Measurements from ENCODE around the gene M6PR. TPM values are rescaled to one million over a fixed set of nuclear protein-coding genes. Genes with fewer than 3 reads are reported as not detected.
A peak's percentile ranks its signal among the peaks of the same experiment; 100 is the strongest.

The M6PR gene
- polyA plus RNA-seq (ENCODE audit: low read depth in 6 of 6): 100 to 1,000 TPM; 170 to 267 (median 192) TPM

GRCh38 chr12:8949342-8950220, at the start of gene M6PR:
Gene M6PR (minus strand): TSS chr12:8949645. CDS start chr12:8946404, 3,241 bp downstream.
- Mint-ChIP-seq H3K9me3 (peaks cover 0 to 5% (median 0%) of the 10 kb centered on the region in 7 donors), H3K4me1 (peaks cover 26 to 52% (median 48%) of the 10 kb centered on the region in 3 donors), H3K36me3 (peaks cover 7 to 9% of the 10 kb centered on the region in 2 donors), H3K4me3 (peak within 1 kb of the TSS; percentile 93 to 100 (median 98)), H3K27me3 (no peaks in the 10 kb centered on the region), H3K27ac (peak within 1 kb of the TSS; percentile 91 to 99 (median 98))
- peak; percentile 89 for DNase-seq
- peak; percentile 85 to 86 for ATAC-seq (ENCODE audit: low read depth in 2 of 2)

GRCh38 chr12:8996682-8997405, 47.4 kb upstream of the M6PR start:
- Mint-ChIP-seq H3K4me1 (no peaks in the 10 kb centered on the region), H3K36me3 (peaks cover 0 to 4% of the 10 kb centered on the region in 2 donors), H3K27me3 (no peaks in the 10 kb centered on the region), H3K9me3 (no peaks in the 10 kb centered on the region), H3K27ac (no peak overlapping the region), H3K4me3 (no peak overlapping the region)
- DNase-seq: no peak
- ATAC-seq (ENCODE audit: low read depth in 2 of 2): no peak

GRCh38 chr12:8995021-8995775, 45.8 kb upstream of the M6PR start:
- Mint-ChIP-seq H3K36me3 (peaks cover 0 to 4% of the 10 kb centered on the region in 2 donors), H3K4me1 (no peaks in the 10 kb centered on the region), H3K27me3 (no peaks in the 10 kb centered on the region), H3K4me3 (no peak overlapping the region), H3K27ac (no peak overlapping the region), H3K9me3 (no peaks in the 10 kb centered on the region)
- DNase-seq (no peak), ATAC-seq (ENCODE audit: low read depth in 2 of 2) (no peak)

DNA sequence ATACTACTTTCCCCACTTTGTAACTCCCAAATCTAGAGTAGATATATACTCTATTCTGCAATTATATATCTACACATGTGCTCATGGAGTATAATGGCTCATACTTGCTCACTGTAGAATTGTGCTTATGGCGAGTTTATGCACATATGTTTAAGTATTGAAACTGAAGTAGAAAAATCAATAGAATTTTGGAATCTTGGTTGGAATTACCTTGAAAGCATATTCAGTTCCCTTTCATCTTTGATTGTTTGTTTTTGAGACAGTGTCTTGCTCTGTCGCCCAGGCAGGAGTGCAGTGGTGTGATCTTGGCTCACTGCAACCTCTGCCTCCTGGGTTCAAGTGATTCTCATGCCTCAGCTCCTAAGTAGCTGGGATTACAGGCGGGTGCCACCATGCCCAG, 44.4 kb upstream of the M6PR start:
- Mint-ChIP-seq H3K27me3 (no peaks in the 10 kb centered on the region), H3K4me1 (peaks cover 5 to 11% (median 7%) of the 10 kb centered on the region in 3 donors), H3K36me3 (no peaks in the 10 kb centered on the region), H3K27ac (no peak overlapping the region), H3K4me3 (no peak overlapping the region), H3K9me3 (no peaks in the 10 kb centered on the region)
- no peak for ATAC-seq (ENCODE audit: low read depth in 2 of 2)
- no peak for DNase-seq

GRCh38 chr12:8991371-8992345, 42.2 kb upstream of the M6PR start:
- DNase-seq (no peak), ATAC-seq (ENCODE audit: low read depth in 2 of 2) (no peak)
- no peaks in the 10 kb centered on the region for H3K36me3 Mint-ChIP-seq
- no peak overlapping the region for H3K27ac Mint-ChIP-seq
- no peak overlapping the region for H3K4me3 Mint-ChIP-seq
- H3K9me3 Mint-ChIP-seq: no peaks in the 10 kb centered on the region
- no peaks in the 10 kb centered on the region for H3K27me3 Mint-ChIP-seq
- peaks cover 7 to 18% (median 9%) of the 10 kb centered on the region in 3 donors for H3K4me1 Mint-ChIP-seq

- peak; percentile 12 for DNase-seq
- no peaks in the 10 kb centered on the region for H3K36me3 Mint-ChIP-seq
- peak within 1 kb of the TSS in 4 of 6 donors; percentile 1 to 63 (median 30) for H3K27ac Mint-ChIP-seq
- peak within 1 kb of the TSS in 4 of 8 donors; percentile 12 to 74 (median 43) for H3K4me3 Mint-ChIP-seq
- peaks cover 7 to 18% (median 9%) of the 10 kb centered on the region in 3 donors for H3K4me1 Mint-ChIP-seq
- H3K9me3 Mint-ChIP-seq: no peaks in the 10 kb centered on the region
- H3K27me3 Mint-ChIP-seq: no peaks in the 10 kb centered on the region
- peak; percentile 56 to 83 for ATAC-seq (ENCODE audit: low read depth in 2 of 2)
Observed at GRCh38 chr12:8989413-8989812, 40.0 kb upstream of the M6PR start, which contains the start of gene KLRG1. Gene KLRG1 (plus strand): TSS chr12:8989546. CDS start chr12:8989636, 90 bp downstream.

GRCh38 chr12:8987685-8988084, 38.2 kb upstream of the M6PR start:
- ATAC-seq (ENCODE audit: low read depth in 2 of 2) (no peak), DNase-seq (no peak)
- Mint-ChIP-seq H3K4me3 (no peak overlapping the region), H3K36me3 (no peaks in the 10 kb centered on the region), H3K27me3 (no peaks in the 10 kb centered on the region), H3K4me1 (peaks cover 7 to 18% (median 9%) of the 10 kb centered on the region in 3 donors), H3K27ac (peak overlapping the region in 1 of 6 donors; percentile 62), H3K9me3 (peaks cover 0 to 5% (median 0%) of the 10 kb centered on the region in 7 donors)

- Mint-ChIP-seq H3K27ac (peak overlapping the region in 1 of 6 donors; percentile 42), H3K9me3 (peaks cover 0 to 5% (median 0%) of the 10 kb centered on the region in 7 donors), H3K36me3 (no peaks in the 10 kb centered on the region), H3K4me1 (peaks cover 7 to 18% (median 9%) of the 10 kb centered on the region in 3 donors), H3K27me3 (no peaks in the 10 kb centered on the region), H3K4me3 (no peak overlapping the region)
- DNase-seq (no peak), ATAC-seq (ENCODE audit: low read depth in 2 of 2) (no peak)
Observed at GRCh38 chr12:8987163-8987562, 37.7 kb upstream of the M6PR start.

- H3K4me1 Mint-ChIP-seq: peaks cover 7 to 18% (median 9%) of the 10 kb centered on the region in 3 donors
- H3K27ac Mint-ChIP-seq: no peak overlapping the region
- H3K27me3 Mint-ChIP-seq: no peaks in the 10 kb centered on the region
- DNase-seq (no peak), ATAC-seq (ENCODE audit: low read depth in 2 of 2) (no peak)
- H3K9me3 Mint-ChIP-seq: peaks cover 0 to 15% (median 3%) of the 10 kb centered on the region in 7 donors
- peaks cover 2 to 8% of the 10 kb centered on the region in 2 donors for H3K36me3 Mint-ChIP-seq
- H3K4me3 Mint-ChIP-seq: no peak overlapping the region
Observed at GRCh38 chr12:8985213-8985754, 35.8 kb upstream of the M6PR start.

- peaks cover 24 to 28% of the 10 kb centered on the region in 2 donors for H3K36me3 Mint-ChIP-seq
- ATAC-seq (ENCODE audit: low read depth in 2 of 2) (no peak), DNase-seq (no peak)
- no peaks in the 10 kb centered on the region for H3K27me3 Mint-ChIP-seq
- no peak overlapping the region for H3K27ac Mint-ChIP-seq
- H3K4me3 Mint-ChIP-seq: no peak overlapping the region
- H3K4me1 Mint-ChIP-seq: no peaks in the 10 kb centered on the region
- peaks cover 5 to 38% (median 12%) of the 10 kb centered on the region in 7 donors for H3K9me3 Mint-ChIP-seq
Observed at GRCh38 chr12:8980137-8980536, 30.7 kb upstream of the M6PR start.

DNA sequence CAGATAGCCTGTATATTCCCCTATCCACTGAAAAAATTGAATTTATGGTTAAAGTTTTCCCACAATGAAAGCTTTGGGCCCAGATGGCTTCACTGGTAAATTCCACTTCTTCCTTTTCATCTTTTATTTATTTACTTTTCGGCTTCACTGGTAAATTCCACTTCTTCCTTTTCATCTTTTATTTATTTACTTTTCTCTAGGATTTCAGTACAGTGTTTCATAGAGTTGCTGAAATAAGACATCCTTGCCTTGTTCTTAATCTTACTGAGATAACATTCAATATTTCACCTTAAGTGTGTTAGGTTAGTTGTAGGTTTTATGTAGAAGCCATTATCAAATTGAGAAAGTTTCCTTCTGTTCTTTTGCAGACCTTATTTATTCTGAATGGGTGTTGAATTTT, 21.0 kb upstream of the M6PR start:
- ATAC-seq (ENCODE audit: low read depth in 2 of 2) (no peak), DNase-seq (no peak)
- Mint-ChIP-seq H3K9me3 (peaks cover 4 to 44% (median 17%) of the 10 kb centered on the region in 7 donors), H3K27ac (no peak overlapping the region), H3K27me3 (no peaks in the 10 kb centered on the region), H3K4me1 (no peaks in the 10 kb centered on the region), H3K36me3 (peaks cover under 1 to 7% of the 10 kb centered on the region in 2 donors), H3K4me3 (no peak overlapping the region)

GRCh38 chr12:8969861-8970411, 20.5 kb upstream of the M6PR start:
- H3K9me3 Mint-ChIP-seq: peaks cover 4 to 44% (median 17%) of the 10 kb centered on the region in 7 donors
- ATAC-seq (ENCODE audit: low read depth in 2 of 2): no peak
- no peaks in the 10 kb centered on the region for H3K27me3 Mint-ChIP-seq
- H3K4me1 Mint-ChIP-seq: no peaks in the 10 kb centered on the region
- no peak for DNase-seq
- H3K4me3 Mint-ChIP-seq: no peak overlapping the region
- peaks cover 0 to 5% of the 10 kb centered on the region in 2 donors for H3K36me3 Mint-ChIP-seq
- no peak overlapping the region for H3K27ac Mint-ChIP-seq
